ENCODE results near the gene ANKRD30A. TPM values are rescaled to one million over a fixed set of nuclear protein-coding genes. Genes with fewer than 3 reads are reported as not detected.
"Not testable (repeated sequence)": the region's sequence is repeated elsewhere in the genome, so short reads cannot be mapped to it uniquely, and the experiment has no call there.

Gene ANKRD30A
- not detected for total RNA-seq
- not detected for polyA plus RNA-seq
- long read RNA-seq, donor 1: 0 reads
- long read RNA-seq, donor 2: 0 reads

- Histone ChIP-seq H3K4me1 (no peaks in the 10 kb centered on the region), H3K27me3 (replicated peaks in 1 of 7) (no peaks in the 10 kb centered on the region), H3K4me3 (no peak within 1 kb of the TSS), H3K36me3 (no peaks in the 10 kb centered on the region), H3K27ac (no peak within 1 kb of the TSS), H3K9me3 (peaks cover 0 to 47% (median 26%) of the 10 kb centered on the region in 8 donors)
- TF ChIP-seq, protein P1, sequence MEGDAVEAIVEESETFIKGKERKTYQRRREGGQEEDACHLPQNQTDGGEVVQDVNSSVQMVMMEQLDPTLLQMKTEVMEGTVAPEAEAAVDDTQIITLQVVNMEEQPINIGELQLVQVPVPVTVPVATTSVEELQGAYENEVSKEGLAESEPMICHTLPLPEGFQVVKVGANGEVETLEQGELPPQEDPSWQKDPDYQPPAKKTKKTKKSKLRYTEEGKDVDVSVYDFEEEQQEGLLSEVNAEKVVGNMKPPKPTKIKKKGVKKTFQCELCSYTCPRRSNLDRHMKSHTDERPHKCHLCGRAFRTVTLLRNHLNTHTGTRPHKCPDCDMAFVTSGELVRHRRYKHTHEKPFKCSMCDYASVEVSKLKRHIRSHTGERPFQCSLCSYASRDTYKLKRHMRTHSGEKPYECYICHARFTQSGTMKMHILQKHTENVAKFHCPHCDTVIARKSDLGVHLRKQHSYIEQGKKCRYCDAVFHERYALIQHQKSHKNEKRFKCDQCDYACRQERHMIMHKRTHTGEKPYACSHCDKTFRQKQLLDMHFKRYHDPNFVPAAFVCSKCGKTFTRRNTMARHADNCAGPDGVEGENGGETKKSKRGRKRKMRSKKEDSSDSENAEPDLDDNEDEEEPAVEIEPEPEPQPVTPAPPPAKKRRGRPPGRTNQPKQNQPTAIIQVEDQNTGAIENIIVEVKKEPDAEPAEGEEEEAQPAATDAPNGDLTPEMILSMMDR (IDR thresholded peaks at IDR 0.05 in 8 of 11, conservative IDR thresholded peaks at IDR 0.05 in 3 of 11): no peak
- TF ChIP-seq POLR2A (IDR thresholded peaks at IDR 0.05) (no peak), POLR2AphosphoS5 (IDR thresholded peaks at IDR 0.05) (no peak)
- 89 to 93% (median 91%) methylated on average over 34 to 39 of the region's 39 CpGs for WGBS, 5 donors
- intact Hi-C loops (cut with DNase I; ENCODE audit: low total_unique reads): no loop called here
- DNase-seq: no peak
Measured at GRCh38 chr10:37125191-37125732, at the start of gene ANKRD30A. Gene ANKRD30A, plus strand, starts transcription at chr10:37125598. Its CDS starts 190 bp downstream, at chr10:37125788.

- 87 to 94% (median 88%) methylated on average over 7 to 10 of the region's 10 CpGs for WGBS, 5 donors
- DNase-seq; H3K27ac ChIP-seq; H3K4me3 ChIP-seq; intact Hi-C loops (cut with DNase I; ENCODE audit: low total_unique reads); H3K27me3 ChIP-seq (replicated peaks in 1 of 7); H3K4me1 ChIP-seq; H3K36me3 ChIP-seq: not testable (repeated sequence)
- peaks cover 0 to 33% (median 7%) of the 10 kb centered on the region in 8 donors for H3K9me3 ChIP-seq
Measured at GRCh38 chr10:37076083-37076482, 49.3 kb upstream of the ANKRD30A start.

DNA sequence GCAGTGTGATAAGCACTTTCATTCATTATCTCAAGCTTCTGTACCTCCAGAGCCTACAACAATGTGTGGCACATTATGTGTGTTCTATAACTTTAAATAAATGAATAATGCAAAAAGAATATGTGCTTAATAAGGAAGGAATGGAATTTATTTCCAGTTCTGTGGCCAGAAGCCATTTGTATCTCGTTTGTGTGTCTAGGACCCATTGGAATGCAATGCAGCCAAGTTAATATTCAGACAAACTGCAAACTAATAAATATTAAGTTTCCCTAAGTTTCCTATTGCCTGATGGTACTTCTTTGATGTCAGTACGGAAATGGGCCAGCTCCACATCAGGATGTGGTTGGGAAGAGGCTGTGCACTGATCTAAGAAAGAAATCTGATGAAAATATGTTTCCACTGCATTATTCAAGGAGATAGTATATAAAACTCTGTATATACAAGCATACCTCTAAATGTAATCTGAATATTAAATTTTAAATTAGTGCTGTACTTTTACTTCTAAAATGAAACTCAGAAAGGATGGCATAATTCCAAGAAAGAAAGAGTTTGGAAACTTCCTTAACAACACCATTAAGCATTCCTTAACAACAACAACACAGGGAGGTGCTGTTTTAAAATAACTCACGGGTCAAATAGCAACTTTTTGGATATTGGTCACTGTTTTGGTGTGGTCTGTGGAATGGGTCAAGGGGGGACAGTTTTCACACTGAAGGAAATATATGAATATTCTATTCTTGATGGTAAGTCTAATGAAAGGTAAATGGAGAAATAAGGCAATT, 29.4 kb upstream of the ANKRD30A start:
- Histone ChIP-seq H3K4me1 (no peaks in the 10 kb centered on the region), H3K4me3 (no peak overlapping the region), H3K27me3 (replicated peaks in 1 of 7) (no peaks in the 10 kb centered on the region), H3K27ac (no peak overlapping the region), H3K36me3 (no peaks in the 10 kb centered on the region), H3K9me3 (peaks cover 0 to 42% (median 26%) of the 10 kb centered on the region in 8 donors)
- intact Hi-C loops (cut with DNase I; ENCODE audit: low total_unique reads): no loop called here
- TF ChIP-seq POLR2AphosphoS5 (IDR thresholded peaks at IDR 0.05): no peak
- TF ChIP-seq POLR2A (IDR thresholded peaks at IDR 0.05): no peak
- TF ChIP-seq, protein P1 (IDR thresholded peaks at IDR 0.05 in 8 of 11, conservative IDR thresholded peaks at IDR 0.05 in 3 of 11): no peak
- DNase-seq: no peak
- 10 to 32% (median 23%) methylated on average over 3 of the region's 3 CpGs for WGBS, 5 donors

GRCh38 chr10:37101261-37101660, 24.1 kb upstream of the ANKRD30A start:
- no peak for DNase-seq
- no peaks in the 10 kb centered on the region for H3K36me3 ChIP-seq
- no peak for TF ChIP-seq POLR2A (IDR thresholded peaks at IDR 0.05)
- WGBS, 5 donors: 78 to 90% (median 84%) methylated on average over 3 of the region's 3 CpGs
- H3K27me3 ChIP-seq (replicated peaks in 1 of 7): no peaks in the 10 kb centered on the region
- H3K4me3 ChIP-seq: no peak overlapping the region
- H3K27ac ChIP-seq: no peak overlapping the region
- intact Hi-C loops (cut with DNase I; ENCODE audit: low total_unique reads): no loop called here
- H3K4me1 ChIP-seq: no peaks in the 10 kb centered on the region
- peaks cover 0 to 14% (median 7%) of the 10 kb centered on the region in 8 donors for H3K9me3 ChIP-seq

GRCh38 chr10:37109000-37109399, 16.4 kb upstream of the ANKRD30A start:
- Histone ChIP-seq H3K9me3 (peaks cover 0 to 8% (median 0%) of the 10 kb centered on the region in 8 donors), H3K36me3 (no peaks in the 10 kb centered on the region), H3K27me3 (replicated peaks in 1 of 7) (no peaks in the 10 kb centered on the region), H3K27ac (no peak overlapping the region), H3K4me3 (no peak overlapping the region), H3K4me1 (no peaks in the 10 kb centered on the region)
- TF ChIP-seq POLR2A (IDR thresholded peaks at IDR 0.05) (no peak), POLR2AphosphoS5 (IDR thresholded peaks at IDR 0.05) (no peak)
- TF ChIP-seq, protein P1 (IDR thresholded peaks at IDR 0.05 in 8 of 11, conservative IDR thresholded peaks at IDR 0.05 in 3 of 11): no peak
- 68 to 88% (median 71%) methylated on average over 1 of the region's 1 CpG for WGBS, 5 donors
- DNase-seq: no peak
- intact Hi-C loops (cut with DNase I; ENCODE audit: low total_unique reads): no loop called here
